ENCODE data around the gene PPP1R16B.

Gene PPP1R16B

GRCh38 chr20:38818113-38819065, 12.9 kb downstream of the PPP1R16B start:
- Histone ChIP-seq H3K9me2 (replicated peaks; ENCODE audit: insufficient read depth, low read length) (no peaks in the 10 kb centered on the region), H3K9ac (ENCODE audit: low read length) (no peak overlapping the region), H3K4me2 (ENCODE audit: low read depth, low read length, poor library complexity, severe bottlenecking) (no peak overlapping the region), H3K4me3 (ENCODE audit: insufficient read depth, low read length, poor library complexity, severe bottlenecking) (no peak overlapping the region), H3K27me3 (ENCODE audit: low read length) (no peaks in the 10 kb centered on the region), H4K20me1 (ENCODE audit: low read depth, low read length) (peaks cover 35% of the 10 kb centered on the region), H3K9me3 (ENCODE audit: insufficient read depth, low read length) (no peaks in the 10 kb centered on the region), H3F3A (ENCODE audit: insufficient read depth) (0 out of 2 replicates have a peak, but pooled peaks cover 7% of the 10 kb centered on the region), H2AFZ (ENCODE audit: low read depth, low read length, severe bottlenecking) (no peak overlapping the region), H3K27ac (ENCODE audit: low read depth, low read length) (no peak overlapping the region), H3K79me2 (ENCODE audit: insufficient read depth, low read length) (peaks cover 96% of the 10 kb centered on the region), H3K36me3 (ENCODE audit: low read length) (peaks cover 9% of the 10 kb centered on the region; the same call in 1 of the 2 replicates)
- TF ChIP-seq EZH2phosphoT487 (conservative IDR thresholded peaks at IDR 0.05; ENCODE audit: low read length) (no peak), CTCF (IDR thresholded peaks at IDR 0.05; ENCODE audit: insufficient read depth, low read length, poor library complexity, severe bottlenecking) (no peak)

- no peak overlapping the region for H3K27ac ChIP-seq (ENCODE audit: low read depth, low read length)
Measured at GRCh38 chr20:38825571-38825900, 20.0 kb downstream of the PPP1R16B start.

GRCh38 chr20:38825901-38826625, 20.6 kb downstream of the PPP1R16B start:
- Histone ChIP-seq H2AFZ (ENCODE audit: low read depth, low read length, severe bottlenecking) (no peak overlapping the region), H3K4me3 (ENCODE audit: insufficient read depth, low read length, poor library complexity, severe bottlenecking) (no peak overlapping the region), H3K9me2 (replicated peaks; ENCODE audit: insufficient read depth, low read length) (no peaks in the 10 kb centered on the region), H4K20me1 (ENCODE audit: low read depth, low read length) (peaks cover 25% of the 10 kb centered on the region), H3K9ac (ENCODE audit: low read length) (no peak overlapping the region), H3K79me2 (ENCODE audit: insufficient read depth, low read length) (peaks cover 97% of the 10 kb centered on the region), H3K27me3 (ENCODE audit: low read length) (no peaks in the 10 kb centered on the region), H3K36me3 (ENCODE audit: low read length) (peaks cover 14% of the 10 kb centered on the region; the same call in 1 of the 2 replicates), H3K27ac (ENCODE audit: low read depth, low read length) (no peak overlapping the region), H3K9me3 (ENCODE audit: insufficient read depth, low read length) (no peaks in the 10 kb centered on the region), H3F3A (ENCODE audit: insufficient read depth) (no peaks in the 10 kb centered on the region), H3K4me2 (ENCODE audit: low read depth, low read length, poor library complexity, severe bottlenecking) (no peak overlapping the region)
- no peak for TF ChIP-seq CTCF (IDR thresholded peaks at IDR 0.05; ENCODE audit: insufficient read depth, low read length, poor library complexity, severe bottlenecking)
- no peak for TF ChIP-seq EZH2phosphoT487 (conservative IDR thresholded peaks at IDR 0.05; ENCODE audit: low read length)

More at GRCh38 chr20:38825571-38825900, 20.0 kb downstream of the PPP1R16B start:
- Histone ChIP-seq H4K20me1 (ENCODE audit: low read depth, low read length) (peaks cover 25% of the 10 kb centered on the region), H3F3A (ENCODE audit: insufficient read depth) (no peaks in the 10 kb centered on the region), H3K79me2 (ENCODE audit: insufficient read depth, low read length) (peaks cover 96% of the 10 kb centered on the region), H3K4me3 (ENCODE audit: insufficient read depth, low read length, poor library complexity, severe bottlenecking) (no peak overlapping the region), H3K9ac (ENCODE audit: low read length) (no peak overlapping the region), H3K36me3 (ENCODE audit: low read length) (peaks cover 13% of the 10 kb centered on the region; the same call in 1 of the 2 replicates), H3K9me3 (ENCODE audit: insufficient read depth, low read length) (no peaks in the 10 kb centered on the region), H3K27me3 (ENCODE audit: low read length) (no peaks in the 10 kb centered on the region), H2AFZ (ENCODE audit: low read depth, low read length, severe bottlenecking) (no peak overlapping the region), H3K9me2 (replicated peaks; ENCODE audit: insufficient read depth, low read length) (no peaks in the 10 kb centered on the region), H3K4me2 (ENCODE audit: low read depth, low read length, poor library complexity, severe bottlenecking) (no peak overlapping the region)
- TF ChIP-seq CTCF (IDR thresholded peaks at IDR 0.05; ENCODE audit: insufficient read depth, low read length, poor library complexity, severe bottlenecking) (no peak), EZH2phosphoT487 (conservative IDR thresholded peaks at IDR 0.05; ENCODE audit: low read length) (no peak)

Data from SU-DHL-6 (cell line).